Osteoblast (primary cell): ENCODE results near the gene MARVELD3. TPM values are rescaled to one million over a fixed set of nuclear protein-coding genes. Genes with fewer than 3 reads are reported as not detected.

Source experiments
- DNase-seq: peaks from one replicate; pipeline ENCODE4 v3.0.0; 2011; ENCODE audit warnings: low spot score, mixed read lengths; ENCODE audit not compliant: insufficient read length; ENCODE audit errors: missing footprints
- H2AFZ ChIP-seq: 2 replicates; pipeline ENCODE4 v1.6.0; 2011; ENCODE audit warnings: mild to moderate bottlenecking, low read length
- H3K27ac ChIP-seq: 2 replicates; pipeline ENCODE4 v1.5.1; 2011; ENCODE audit warnings: mild to moderate bottlenecking, low read depth, low read length, moderate library complexity
- H3K27me3 ChIP-seq: 2 replicates; pipeline ENCODE4 v1.6.0; 2012; ENCODE audit warnings: mild to moderate bottlenecking, control low read depth, inconsistent platforms, low read length, moderate library complexity; ENCODE audit not compliant: insufficient read depth
- H3K36me3 ChIP-seq: 2 replicates; pipeline ENCODE4 v1.5.1; 2011; ENCODE audit warnings: mild to moderate bottlenecking, low read length, control low read depth, moderate library complexity; ENCODE audit not compliant: insufficient read depth
- H3K4me1 ChIP-seq: 2 replicates; pipeline ENCODE4 v1.5.1; 2011; ENCODE audit warnings: mild to moderate bottlenecking, low read length, control low read depth, moderate library complexity; ENCODE audit not compliant: insufficient read depth
- H3K4me2 ChIP-seq: 2 replicates; pipeline ENCODE4 v1.6.0; 2011; ENCODE audit warnings: mild to moderate bottlenecking, low read length; ENCODE audit not compliant: insufficient read depth
- H3K4me3 ChIP-seq: fragments of 200-600 bp; sonication (generic); 3 replicates; pipeline ENCODE4 v1.5.1; 2012; ENCODE audit warnings: mild to moderate bottlenecking, low read length, inconsistent platforms; ENCODE audit not compliant: insufficient read depth
- H3K79me2 ChIP-seq: 2 replicates; pipeline ENCODE4 v1.6.0; 2012; ENCODE audit warnings: mild to moderate bottlenecking, low read length, control low read depth, inconsistent platforms; ENCODE audit not compliant: insufficient read depth
- H3K9me3 ChIP-seq: 2 replicates; pipeline ENCODE4 v1.5.1; 2011; ENCODE audit warnings: low read depth, low read length, control low read depth
- H4K20me1 ChIP-seq: 2 replicates; pipeline ENCODE4 v1.6.0; 2012; ENCODE audit warnings: mild to moderate bottlenecking, low read length, control low read depth; ENCODE audit not compliant: insufficient read depth
- CTCF ChIP-seq: IDR thresholded peaks from 2 replicates; pipeline ENCODE4 v1.5.1; 2011; ENCODE audit warnings: mild to moderate bottlenecking, low read depth, low read length, moderate library complexity; ENCODE audit errors: extremely low read depth
- total RNA-seq: library from RNA; depleted of rRNA; stranded (reverse); fragments of >200 nt; gene quantifications from 2 replicates; pipeline ENCODE4 v1.2.3, GENCODE V29; 2012

Gene MARVELD3
- total RNA-seq, 1 donor: 0.36 TPM

DNA sequence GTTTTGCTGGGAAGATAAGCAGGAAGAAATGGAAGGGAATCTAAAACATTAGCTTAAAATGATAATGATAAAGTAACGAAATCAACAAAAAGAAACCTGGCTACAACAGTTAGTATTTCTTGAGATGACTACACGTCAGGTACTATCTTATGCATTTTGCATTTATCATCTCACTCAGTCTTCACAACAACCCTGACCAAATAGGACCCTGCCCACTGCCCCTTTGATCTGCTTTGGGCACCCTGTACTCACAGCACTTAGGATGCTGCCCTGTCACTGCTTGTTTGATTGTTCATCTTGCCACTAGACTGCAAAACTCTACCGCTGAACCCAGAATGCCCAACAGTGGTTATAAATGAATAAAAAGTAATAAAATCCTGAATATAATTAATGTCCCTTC, 45.2 kb downstream of the MARVELD3 start:
- Histone ChIP-seq H3K27me3 (no peaks in the 10 kb centered on the region), H3K9me3 (no peaks in the 10 kb centered on the region), H2AFZ (no peak overlapping the region), H3K4me2 (no peak overlapping the region), H3K4me1 (peaks cover 3% of the 10 kb centered on the region), H3K36me3 (peaks cover 71% of the 10 kb centered on the region), H3K27ac (no peak overlapping the region), H3K4me3 (no peak overlapping the region), H3K79me2 (no peaks in the 10 kb centered on the region), H4K20me1 (no peaks in the 10 kb centered on the region)
- TF ChIP-seq CTCF: no peak
- no peak for DNase-seq

GRCh38 chr16:71672125-71672524, 46.1 kb downstream of the MARVELD3 start:
- no peak overlapping the region for H3K4me2 ChIP-seq
- H3K27ac ChIP-seq: no peak overlapping the region
- no peaks in the 10 kb centered on the region for H3K9me3 ChIP-seq
- TF ChIP-seq CTCF: no peak
- DNase-seq: no peak
- no peaks in the 10 kb centered on the region for H3K79me2 ChIP-seq
- no peak overlapping the region for H2AFZ ChIP-seq
- H3K27me3 ChIP-seq: no peaks in the 10 kb centered on the region
- no peak overlapping the region for H3K4me3 ChIP-seq
- H3K36me3 ChIP-seq: peaks cover 65% of the 10 kb centered on the region
- H3K4me1 ChIP-seq: peaks cover 3% of the 10 kb centered on the region
- no peaks in the 10 kb centered on the region for H4K20me1 ChIP-seq

- no peak for TF ChIP-seq CTCF
- DNase-seq: no peak
- Histone ChIP-seq H3K4me2 (no peak overlapping the region), H3K4me1 (peaks cover 3% of the 10 kb centered on the region), H3K36me3 (peaks cover 57% of the 10 kb centered on the region), H3K9me3 (no peaks in the 10 kb centered on the region), H3K79me2 (no peaks in the 10 kb centered on the region), H3K4me3 (no peak overlapping the region), H4K20me1 (no peaks in the 10 kb centered on the region), H2AFZ (no peak overlapping the region), H3K27ac (no peak overlapping the region), H3K27me3 (no peaks in the 10 kb centered on the region)
Observed at GRCh38 chr16:71672803-71673581, 47.0 kb downstream of the MARVELD3 start.

DNA sequence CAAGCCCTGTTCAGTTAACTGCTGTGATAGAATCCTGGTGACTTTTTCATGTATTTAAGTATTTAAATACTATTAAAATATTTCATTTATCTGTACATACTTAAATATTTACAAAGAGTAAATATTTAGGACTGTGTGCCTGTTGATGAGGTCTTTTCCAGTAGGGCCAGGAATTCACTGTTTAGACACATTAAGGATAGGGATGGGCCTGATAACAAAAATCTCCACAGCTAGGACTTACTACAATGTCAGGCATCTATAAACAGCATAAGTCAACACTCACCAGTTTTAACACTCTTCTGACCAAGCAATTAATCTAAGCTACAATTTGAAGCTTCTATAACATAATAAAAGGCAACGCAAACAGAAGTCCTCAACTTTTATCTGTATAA, 47.6 kb downstream of the MARVELD3 start:
- no peak for DNase-seq
- H3K27me3 ChIP-seq: no peaks in the 10 kb centered on the region
- H3K9me3 ChIP-seq: no peaks in the 10 kb centered on the region
- H4K20me1 ChIP-seq: no peaks in the 10 kb centered on the region
- H3K4me3 ChIP-seq: no peak overlapping the region
- H3K36me3 ChIP-seq: peaks cover 61% of the 10 kb centered on the region
- no peak overlapping the region for H2AFZ ChIP-seq
- H3K4me2 ChIP-seq: no peak overlapping the region
- H3K79me2 ChIP-seq: no peaks in the 10 kb centered on the region
- no peak for TF ChIP-seq CTCF
- H3K27ac ChIP-seq: no peak overlapping the region
- peaks cover 3% of the 10 kb centered on the region for H3K4me1 ChIP-seq
